ENCODE measurements around the gene DCBLD2. TPM values are rescaled to one million over a fixed set of nuclear protein-coding genes. Genes with fewer than 3 reads are reported as not detected.

Gene DCBLD2
- total RNA-seq, 1 experiment from 2014 or later, result 265 TPM

DNA sequence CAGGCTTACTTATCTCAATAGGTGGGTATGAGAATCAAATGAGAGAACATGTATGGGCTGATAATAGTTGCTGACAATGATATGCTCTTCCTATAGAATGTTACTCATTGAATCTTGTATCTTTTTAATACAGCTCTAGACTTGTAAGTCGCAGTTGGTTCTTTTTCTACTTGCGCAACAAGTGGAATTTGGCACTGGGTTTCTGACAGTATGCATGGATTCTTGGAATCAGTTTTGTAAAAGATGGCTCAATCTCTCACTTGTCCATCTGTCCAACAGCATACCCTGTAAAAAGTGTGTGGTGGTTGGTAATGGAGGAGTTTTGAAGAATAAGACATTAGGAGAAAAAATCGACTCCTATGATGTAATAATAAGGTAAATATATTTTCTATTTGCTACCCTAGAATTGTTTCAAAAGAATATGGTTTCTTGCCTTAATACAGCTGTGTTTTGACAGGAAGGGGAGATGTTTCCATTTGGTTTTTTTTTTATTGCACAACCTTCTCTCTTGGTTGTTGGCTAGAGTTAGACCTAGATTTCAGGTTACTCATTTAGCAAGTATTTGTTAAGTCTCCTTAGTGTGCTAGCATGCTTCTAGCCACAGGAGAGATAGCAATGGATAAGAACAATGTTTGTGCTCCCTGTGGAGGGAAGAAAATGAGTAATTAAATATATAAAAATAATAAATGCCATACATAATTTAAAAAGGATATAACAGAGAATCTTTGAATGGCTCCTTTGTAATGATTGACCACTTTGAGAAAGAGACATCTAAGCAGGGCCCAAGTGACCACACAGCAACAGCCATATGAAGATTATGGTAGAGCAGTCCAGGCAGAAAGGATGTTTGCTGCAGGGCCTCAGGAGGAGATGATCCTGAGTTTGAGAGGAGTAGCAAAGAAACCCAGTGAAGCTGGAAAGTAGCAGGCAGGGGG is 116.6 kb downstream of the DCBLD2 start:
- no peaks in the 10 kb centered on the region for H3K27me3 ChIP-seq (ENCODE audit: low read length)
- no peaks in the 10 kb centered on the region; the same call in 1 of the 2 replicates for H3K36me3 ChIP-seq (ENCODE audit: low read depth, low read length)
- H3K4me2 ChIP-seq (ENCODE audit: low read length), result peak overlapping the region; percentile 19; the same call in 1 of the 2 replicates
- peaks cover 14% of the 10 kb centered on the region for H3K4me1 ChIP-seq (ENCODE audit: insufficient read depth, low read length)
- TF ChIP-seq, protein P1, sequence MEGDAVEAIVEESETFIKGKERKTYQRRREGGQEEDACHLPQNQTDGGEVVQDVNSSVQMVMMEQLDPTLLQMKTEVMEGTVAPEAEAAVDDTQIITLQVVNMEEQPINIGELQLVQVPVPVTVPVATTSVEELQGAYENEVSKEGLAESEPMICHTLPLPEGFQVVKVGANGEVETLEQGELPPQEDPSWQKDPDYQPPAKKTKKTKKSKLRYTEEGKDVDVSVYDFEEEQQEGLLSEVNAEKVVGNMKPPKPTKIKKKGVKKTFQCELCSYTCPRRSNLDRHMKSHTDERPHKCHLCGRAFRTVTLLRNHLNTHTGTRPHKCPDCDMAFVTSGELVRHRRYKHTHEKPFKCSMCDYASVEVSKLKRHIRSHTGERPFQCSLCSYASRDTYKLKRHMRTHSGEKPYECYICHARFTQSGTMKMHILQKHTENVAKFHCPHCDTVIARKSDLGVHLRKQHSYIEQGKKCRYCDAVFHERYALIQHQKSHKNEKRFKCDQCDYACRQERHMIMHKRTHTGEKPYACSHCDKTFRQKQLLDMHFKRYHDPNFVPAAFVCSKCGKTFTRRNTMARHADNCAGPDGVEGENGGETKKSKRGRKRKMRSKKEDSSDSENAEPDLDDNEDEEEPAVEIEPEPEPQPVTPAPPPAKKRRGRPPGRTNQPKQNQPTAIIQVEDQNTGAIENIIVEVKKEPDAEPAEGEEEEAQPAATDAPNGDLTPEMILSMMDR (conservative IDR thresholded peaks at IDR 0.05; ENCODE audit: low read depth, low read length), result no peak
- H4K20me1 ChIP-seq (ENCODE audit: low read length), result no peaks in the 10 kb centered on the region
- no peaks in the 10 kb centered on the region for H3F3A ChIP-seq (ENCODE audit: low read length, unreplicated experiment)
- H3K9me2 ChIP-seq (replicated peaks; ENCODE audit: low read length), result no peaks in the 10 kb centered on the region
- H3K79me2 ChIP-seq (ENCODE audit: low read length), result no peaks in the 10 kb centered on the region
- ChIA-PET POLR2A (ENCODE audit: unreplicated experiment) (no interaction called here), CTCF (no interaction called here)
- H3K9ac ChIP-seq (ENCODE audit: low read length), result no peak overlapping the region
- no peak overlapping the region for H3K27ac ChIP-seq (ENCODE audit: low read length)
- peak; percentile 73 for DNase-seq
- no TSS peak for BruUV-seq (replicated peaks)
- intact Hi-C loops (cut with micrococcal nuclease), result no loop called here
- ATAC-seq, result peak; percentile 68
- no peak overlapping the region for H2AFZ ChIP-seq (ENCODE audit: low read length)
- no peaks in the 10 kb centered on the region for H3K9me3 ChIP-seq (ENCODE audit: low read length)
- no peak overlapping the region for H3K4me3 ChIP-seq (ENCODE audit: low read length)

DNA sequence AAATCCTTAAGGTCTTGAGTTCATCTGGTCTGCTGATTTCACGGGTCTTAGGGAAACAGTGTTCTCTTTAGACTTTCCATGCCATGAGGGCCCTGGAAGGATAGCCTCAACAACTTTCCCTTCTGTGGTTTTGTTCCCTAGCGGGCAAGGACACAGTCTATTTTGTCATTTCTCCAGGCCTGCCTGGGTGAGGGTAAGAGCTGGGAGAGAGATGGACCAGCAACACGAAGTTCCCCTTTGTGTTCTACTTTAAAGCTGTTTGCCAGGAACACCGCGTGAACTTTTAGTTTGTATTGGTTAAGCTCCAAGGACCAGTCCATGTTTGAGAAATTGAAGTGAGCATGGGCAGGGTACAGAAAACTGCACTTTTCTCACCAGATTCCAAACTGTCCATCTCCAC is 117.5 kb downstream of the DCBLD2 start:
- no peaks in the 10 kb centered on the region for H3K9me3 ChIP-seq (ENCODE audit: low read length)
- TF ChIP-seq EZH2phosphoT487 (IDR thresholded peaks at IDR 0.05; ENCODE audit: borderline replicate concordance, low read length) (no peak), EZH2 (IDR thresholded peaks at IDR 0.05; ENCODE audit: low read length, unreplicated experiment) (no peak)
- TF ChIP-seq, protein P1 (conservative IDR thresholded peaks at IDR 0.05; ENCODE audit: low read depth, low read length), result no peak
- intact Hi-C loops (cut with micrococcal nuclease), result no loop called here
- no peaks in the 10 kb centered on the region; the same call in 1 of the 2 replicates for H3K36me3 ChIP-seq (ENCODE audit: low read depth, low read length)
- peaks cover 14% of the 10 kb centered on the region for H3K4me1 ChIP-seq (ENCODE audit: insufficient read depth, low read length)
- H3K4me2 ChIP-seq (ENCODE audit: low read length), result no peak overlapping the region
- POLR2A ChIA-PET (ENCODE audit: unreplicated experiment), result no interaction called here
- ATAC-seq (no peak), DNase-seq (no peak)
- no peaks in the 10 kb centered on the region for H3K27me3 ChIP-seq (ENCODE audit: low read length)
- no peaks in the 10 kb centered on the region for H4K20me1 ChIP-seq (ENCODE audit: low read length)
- no peak overlapping the region for H2AFZ ChIP-seq (ENCODE audit: low read length)
- H3K27ac ChIP-seq (ENCODE audit: low read length), result no peak overlapping the region
- H3K9me2 ChIP-seq (replicated peaks; ENCODE audit: low read length), result no peaks in the 10 kb centered on the region
- BruUV-seq (replicated peaks), result no TSS peak
- H3F3A ChIP-seq (ENCODE audit: low read length, unreplicated experiment), result no peaks in the 10 kb centered on the region
- no peak overlapping the region for H3K9ac ChIP-seq (ENCODE audit: low read length)
- CTCF ChIA-PET, result no interaction called here
- H3K79me2 ChIP-seq (ENCODE audit: low read length), result no peaks in the 10 kb centered on the region
- H3K4me3 ChIP-seq (ENCODE audit: low read length), result no peak overlapping the region

DNA sequence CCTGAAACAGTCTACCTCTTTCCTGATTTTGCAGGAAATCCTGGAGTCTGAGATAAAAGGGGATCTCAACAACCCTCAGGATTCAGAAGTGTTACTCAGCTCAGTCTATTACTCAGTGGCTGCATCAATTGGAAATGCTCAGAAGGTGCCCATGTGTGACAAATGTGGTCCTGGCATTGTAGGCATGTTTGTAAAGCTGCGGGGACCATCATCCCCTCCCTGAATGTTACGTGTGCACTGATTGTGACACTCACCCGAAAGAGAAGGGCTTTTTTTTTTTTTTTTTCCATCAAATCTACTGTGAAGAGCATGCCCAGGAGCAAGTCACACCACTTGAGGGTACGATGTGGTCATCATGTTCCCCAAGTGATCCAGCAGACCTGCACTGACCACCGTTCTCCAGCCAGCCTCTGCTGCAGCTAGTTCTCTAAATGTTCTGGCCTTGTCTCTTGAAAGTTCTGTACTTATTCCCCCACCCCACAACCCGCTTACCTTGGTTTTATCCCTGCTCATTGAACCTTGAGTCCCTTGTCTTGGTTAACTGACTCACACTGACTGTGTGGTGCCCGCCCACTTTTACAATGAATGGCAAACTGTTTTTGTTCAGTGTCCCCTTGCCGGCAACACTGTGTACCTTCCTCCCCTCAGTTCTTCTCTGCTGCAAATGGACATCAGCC is 118.5 kb downstream of the DCBLD2 start:
- Histone ChIP-seq H3K9ac (ENCODE audit: low read length) (no peak overlapping the region), H3K79me2 (ENCODE audit: low read length) (no peaks in the 10 kb centered on the region), H4K20me1 (ENCODE audit: low read length) (no peaks in the 10 kb centered on the region), H3K9me3 (ENCODE audit: low read length) (no peaks in the 10 kb centered on the region), H3K9me2 (replicated peaks; ENCODE audit: low read length) (no peaks in the 10 kb centered on the region), H3K4me2 (ENCODE audit: low read length) (no peak overlapping the region), H3K27me3 (ENCODE audit: low read length) (no peaks in the 10 kb centered on the region), H3K27ac (ENCODE audit: low read length) (no peak overlapping the region), H3F3A (ENCODE audit: low read length, unreplicated experiment) (no peaks in the 10 kb centered on the region), H3K36me3 (ENCODE audit: low read depth, low read length) (no peaks in the 10 kb centered on the region; the same call in 1 of the 2 replicates), H2AFZ (ENCODE audit: low read length) (no peak overlapping the region), H3K4me3 (ENCODE audit: low read length) (no peak overlapping the region), H3K4me1 (ENCODE audit: insufficient read depth, low read length) (peaks cover 14% of the 10 kb centered on the region)
- POLR2A ChIA-PET (ENCODE audit: unreplicated experiment), result no interaction called here
- intact Hi-C loops (cut with micrococcal nuclease), result no loop called here
- CTCF ChIA-PET, result no interaction called here
- DNase-seq, result peak; percentile 46
- peak; percentile 19; the same call in 1 of the 2 replicates for ATAC-seq
- TF ChIP-seq EZH2 (IDR thresholded peaks at IDR 0.05; ENCODE audit: low read length, unreplicated experiment), result no peak
- TF ChIP-seq, protein P1 (conservative IDR thresholded peaks at IDR 0.05; ENCODE audit: low read depth, low read length), result no peak
- no peak for TF ChIP-seq EZH2phosphoT487 (IDR thresholded peaks at IDR 0.05; ENCODE audit: borderline replicate concordance, low read length)
- BruUV-seq (replicated peaks), result no TSS peak
